HG03097 (cell line): Measurements from ENCODE around the gene FOXP2.
"Not testable (repeated sequence)": the region's sequence is repeated elsewhere in the genome, so short reads cannot be mapped to it uniquely, and the experiment has no call there.

Experiments
- ATAC-seq: cut with Tn5 transposase; IDR thresholded peaks from one replicate; pipeline ENCODE4 v1.9.1; 2021; ENCODE audit not compliant: unreplicated experiment, low FRiP score

FOXP2 gene

DNA sequence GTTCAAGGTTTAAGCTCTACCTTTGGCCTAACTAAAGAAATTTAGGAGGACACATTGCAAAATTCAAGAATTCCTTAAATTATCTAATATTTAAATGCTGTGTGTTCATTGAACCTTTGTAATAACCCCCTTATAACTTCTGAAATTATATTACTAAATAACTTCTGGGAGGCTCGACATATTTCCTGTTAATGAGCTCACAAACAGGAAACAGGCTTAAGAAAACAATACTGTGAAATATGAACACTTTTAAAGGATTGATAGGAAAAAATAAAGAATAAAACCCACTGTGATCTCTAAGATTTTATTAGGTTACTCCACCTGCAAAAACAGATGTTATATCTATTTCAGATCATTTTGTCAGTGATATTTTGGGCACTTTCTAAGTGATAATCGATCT is 74.1 kb downstream of the FOXP2 start:
- ATAC-seq: no peak

DNA sequence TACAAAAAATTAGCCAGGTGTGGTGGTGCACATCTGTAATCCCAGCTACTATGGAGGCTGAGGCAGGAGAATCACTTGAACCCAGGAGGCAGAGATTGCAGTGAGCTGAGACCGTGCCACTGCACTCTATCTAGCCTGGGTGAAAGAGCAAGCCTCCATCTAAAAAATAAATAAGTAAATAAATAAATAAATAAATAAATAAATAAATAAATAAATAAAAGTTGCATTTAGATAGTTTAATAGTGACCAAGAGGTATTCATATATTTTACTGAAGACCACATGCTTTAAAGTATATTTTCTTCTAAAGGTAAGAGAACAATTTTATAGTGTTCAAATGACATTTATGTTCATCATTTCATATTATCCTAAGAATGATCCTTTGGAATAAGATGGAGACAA is 82.9 kb downstream of the FOXP2 start:
- not testable (repeated sequence) for ATAC-seq

DNA sequence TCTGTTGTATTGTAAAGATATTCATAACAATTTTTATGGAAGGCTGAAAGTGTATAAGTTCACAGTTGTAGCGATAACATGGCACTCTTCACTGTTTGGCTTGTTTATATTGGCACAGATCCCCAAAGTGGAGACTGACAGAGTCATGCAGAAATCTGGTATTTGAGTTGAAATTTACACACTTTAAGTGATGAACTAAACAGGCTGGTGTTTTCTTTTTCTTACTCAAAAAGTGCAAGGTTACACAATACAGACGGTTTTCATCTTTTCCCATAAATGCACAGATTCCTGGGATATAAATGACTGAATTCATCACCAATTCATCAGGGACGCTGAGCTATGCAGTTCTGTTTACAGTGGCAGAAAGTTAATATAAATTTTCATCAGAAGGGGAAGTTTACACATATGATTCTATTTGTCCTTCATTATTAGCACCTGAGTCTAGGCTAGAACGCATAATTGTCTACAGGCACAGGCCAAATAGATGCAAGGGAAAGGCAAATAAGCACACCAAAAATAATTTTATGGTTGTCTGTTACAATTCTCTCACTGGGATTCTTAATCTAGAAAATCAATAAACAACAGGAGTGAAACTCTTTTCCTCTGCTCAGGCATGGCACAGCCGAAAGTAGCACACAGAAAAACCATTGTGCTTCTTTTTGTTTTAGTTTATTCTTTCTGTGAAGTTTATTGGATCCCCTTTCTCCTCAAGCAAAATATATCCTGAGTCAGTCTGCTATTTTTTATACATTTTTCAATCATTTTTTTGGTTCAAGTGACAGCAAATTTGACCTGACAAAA is 88.0 kb downstream of the FOXP2 start:
- no peak for ATAC-seq

DNA sequence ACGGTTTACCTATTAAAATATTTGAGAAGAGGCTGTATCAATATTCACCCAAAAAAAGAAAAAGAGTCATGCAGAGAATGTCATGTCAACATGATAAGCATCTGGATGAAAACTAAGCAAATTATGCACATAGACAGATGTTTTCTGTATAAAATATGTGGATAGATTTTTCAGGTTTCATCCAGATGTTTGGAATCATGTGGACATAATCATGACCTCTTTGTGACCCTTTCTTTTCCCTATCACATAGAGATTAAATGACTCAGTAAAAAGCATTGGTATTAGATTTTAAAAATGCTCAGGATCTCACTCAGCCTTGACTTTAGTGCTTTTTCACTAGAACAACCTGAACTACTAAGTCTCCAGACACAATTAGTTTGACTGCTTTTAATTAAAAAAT is 90.0 kb downstream of the FOXP2 start:
- ATAC-seq: no peak

DNA sequence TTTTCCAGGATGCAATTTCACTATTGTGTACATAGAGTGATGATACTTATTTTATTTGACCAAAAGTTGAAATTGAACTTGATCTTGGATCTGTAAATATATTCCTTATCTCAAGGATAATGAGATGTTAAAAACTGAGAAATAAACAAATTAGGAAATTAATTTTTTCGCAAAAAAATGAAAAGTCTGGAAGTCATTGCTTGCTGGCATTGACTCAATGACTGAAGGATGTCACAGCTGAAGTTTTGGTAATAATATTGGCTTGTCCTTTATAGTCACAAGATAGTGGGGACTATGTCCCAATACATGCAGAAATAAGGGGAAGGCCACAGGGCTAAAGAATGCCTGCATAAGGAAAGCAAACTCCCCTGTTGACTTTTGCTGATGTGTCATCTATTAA is 92.8 kb downstream of the FOXP2 start:
- no peak for ATAC-seq

DNA sequence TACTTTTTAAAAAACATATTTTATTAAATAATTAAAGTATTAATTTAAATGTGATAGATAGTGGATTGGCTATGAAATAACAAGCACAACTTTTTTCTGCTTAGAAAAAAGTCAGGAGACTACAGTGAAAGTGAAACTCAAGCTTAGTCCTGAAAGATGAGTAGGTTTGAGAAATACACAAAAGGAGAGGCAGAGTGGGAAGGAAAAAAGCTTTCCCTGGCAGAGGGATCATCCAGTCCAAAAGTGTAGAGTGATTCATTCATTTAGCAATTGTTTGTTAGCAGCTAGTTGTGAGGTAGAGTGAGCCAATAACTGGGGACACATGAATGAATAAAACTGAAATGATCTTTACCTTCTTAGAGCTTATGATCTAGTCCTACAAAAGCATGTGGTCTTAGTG is 93.5 kb downstream of the FOXP2 start:
- ATAC-seq: no peak

DNA sequence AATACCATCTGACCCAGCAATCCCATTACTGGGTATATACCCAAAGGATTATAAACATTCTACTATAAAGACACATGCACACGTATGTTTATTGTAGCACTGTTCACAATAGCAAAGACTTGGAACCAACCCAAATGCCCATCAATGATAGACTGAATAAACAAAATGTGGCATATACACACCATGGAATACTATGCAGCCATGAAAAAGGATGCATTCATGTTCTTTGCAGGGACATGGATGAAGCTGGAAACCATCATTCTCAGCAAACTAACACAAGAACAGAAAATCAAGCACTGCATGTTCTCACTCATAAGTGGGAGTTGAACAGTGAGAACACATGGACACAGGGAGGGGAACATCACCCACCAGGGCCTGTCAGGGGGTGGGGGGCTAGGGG is 96.2 kb downstream of the FOXP2 start:
- not testable (repeated sequence) for ATAC-seq

DNA sequence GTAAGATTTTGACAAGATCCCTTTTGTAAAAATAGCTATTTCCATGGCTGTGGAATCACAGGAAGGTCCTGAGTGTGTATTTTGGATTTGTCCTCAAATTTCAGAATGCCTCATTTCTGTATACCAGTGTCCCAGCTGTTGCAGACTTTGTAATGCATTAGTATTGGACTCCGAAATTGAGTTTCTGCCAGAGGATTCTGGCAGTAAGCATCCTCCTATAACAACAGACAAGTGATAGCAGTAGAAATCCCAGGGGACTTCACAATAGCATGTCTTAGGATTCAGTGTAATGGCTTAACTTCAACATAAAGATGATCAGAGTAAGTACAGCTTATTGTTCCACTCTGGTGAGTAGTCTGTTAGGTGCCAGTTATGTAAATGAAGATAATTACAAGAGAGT is 104.6 kb downstream of the FOXP2 start:
- ATAC-seq: no peak

DNA sequence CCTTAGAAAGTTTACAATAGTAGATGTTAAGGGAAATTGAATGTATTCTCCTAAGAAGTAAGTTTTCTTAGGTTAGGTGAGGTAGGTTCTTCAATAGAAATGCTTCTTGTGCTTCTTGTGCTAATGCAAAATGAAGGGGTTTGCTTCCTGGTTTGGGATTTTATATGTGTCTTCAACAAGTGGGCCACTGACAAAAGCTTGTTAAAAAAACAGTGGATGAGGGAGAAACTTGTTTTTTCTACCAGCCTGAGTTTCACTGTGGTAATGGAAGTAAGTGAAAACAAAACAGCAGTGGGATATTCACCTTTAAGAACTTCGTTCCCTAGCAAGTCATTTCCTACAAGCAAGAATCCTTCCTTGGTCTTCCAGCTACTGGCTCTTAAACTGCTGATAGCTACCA is 107.5 kb downstream of the FOXP2 start:
- ATAC-seq: no peak

DNA sequence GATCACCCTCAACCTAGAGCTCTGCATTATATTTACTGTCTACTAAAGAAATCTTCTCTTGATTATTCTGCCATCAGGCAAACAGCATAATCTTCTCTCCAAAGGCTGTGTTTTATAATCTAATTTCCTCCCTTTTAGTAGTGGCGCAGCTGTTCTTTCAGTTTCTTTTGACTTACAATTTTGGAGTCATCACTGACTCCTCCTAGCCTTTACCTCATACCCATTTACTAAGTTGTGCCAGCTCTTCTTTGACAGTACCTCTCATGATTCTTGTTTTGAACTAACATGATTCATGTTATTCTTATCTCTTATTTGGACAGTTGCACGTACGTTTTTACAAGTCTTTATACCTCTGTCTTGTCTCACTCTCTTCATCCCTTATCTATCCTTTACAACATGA is 113.0 kb downstream of the FOXP2 start:
- no peak for ATAC-seq

DNA sequence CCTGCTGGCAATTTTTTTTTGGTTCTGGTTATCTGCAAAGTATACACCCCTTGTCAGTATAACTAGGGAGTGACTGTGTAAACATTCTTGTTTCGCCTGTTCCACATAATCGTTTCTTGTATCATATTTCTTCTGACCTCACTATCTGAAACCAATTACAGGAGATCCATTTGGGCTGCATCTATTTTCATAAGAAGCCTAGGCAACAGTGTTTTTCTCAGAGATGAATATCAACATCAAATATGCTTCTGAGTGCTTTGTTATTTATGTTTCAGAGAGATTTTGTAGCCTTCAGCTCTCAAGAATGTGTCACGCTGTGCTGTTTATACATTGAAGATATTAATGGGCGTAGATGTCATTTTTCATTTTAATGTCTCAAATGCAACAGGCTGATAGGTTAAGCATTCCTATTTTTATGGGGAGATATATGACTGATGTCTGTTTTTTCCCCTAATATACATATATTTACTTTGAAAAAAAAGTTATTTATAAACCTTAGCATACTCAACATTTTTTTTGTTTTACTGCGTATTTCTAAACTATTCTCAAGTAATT is 115.5 kb downstream of the FOXP2 start:
- no peak for ATAC-seq

DNA sequence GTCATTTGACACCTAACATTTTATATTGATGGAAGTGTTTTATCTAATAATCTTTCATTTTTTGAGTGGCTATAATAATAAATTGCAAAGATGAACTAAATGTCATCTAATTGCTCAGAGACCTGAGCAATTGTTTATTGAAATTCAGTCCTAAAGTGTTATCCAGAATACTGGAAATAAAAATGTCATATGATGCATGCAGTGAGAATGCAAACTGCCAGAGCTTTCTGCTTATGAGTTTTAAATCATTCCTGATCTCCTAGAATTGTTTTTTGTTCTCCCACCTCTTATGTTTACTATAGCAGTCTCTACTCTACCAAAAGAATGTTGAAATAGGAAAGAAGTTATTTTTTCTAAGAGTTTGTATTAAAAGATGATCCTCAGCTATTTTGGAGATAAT is 116.7 kb downstream of the FOXP2 start:
- ATAC-seq: no peak

DNA sequence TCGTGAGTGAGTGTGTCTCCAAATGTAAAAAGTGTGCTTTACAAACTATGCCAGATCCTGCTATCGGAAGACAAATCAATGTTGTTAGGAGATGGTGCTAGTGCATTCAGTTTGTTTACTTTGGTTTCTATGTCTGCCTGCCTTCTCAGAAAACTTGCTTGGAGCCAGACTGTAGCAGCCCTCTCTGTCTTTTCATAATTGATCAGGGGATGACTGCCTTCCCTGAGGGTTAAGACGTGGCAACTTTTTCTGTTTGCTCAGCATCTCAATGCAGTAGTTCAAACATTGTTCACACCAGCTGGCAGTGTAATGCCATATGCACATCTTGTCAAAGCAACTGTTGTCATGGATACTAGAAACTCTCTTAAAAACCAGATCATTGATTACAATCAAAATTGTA is 118.5 kb downstream of the FOXP2 start:
- no peak for ATAC-seq

DNA sequence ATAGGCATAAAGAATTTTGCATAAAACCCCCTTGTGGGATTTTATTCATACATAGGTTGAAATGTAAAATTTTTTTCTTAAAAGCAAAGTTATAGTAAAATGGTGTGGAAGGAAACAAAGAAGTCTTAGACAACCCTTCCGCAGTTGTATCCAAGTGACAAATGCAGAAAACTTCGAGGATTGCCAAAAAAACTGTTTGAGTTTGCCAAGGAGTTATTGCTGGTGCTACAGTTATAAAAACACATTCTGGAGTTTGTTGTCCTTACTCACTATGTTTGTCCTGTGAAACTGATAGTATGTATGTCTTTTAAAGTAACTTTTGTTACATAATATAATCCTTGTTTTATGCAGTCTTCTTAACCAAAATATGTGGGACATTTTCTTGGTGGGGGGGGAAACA is 120.3 kb downstream of the FOXP2 start:
- no peak for ATAC-seq

DNA sequence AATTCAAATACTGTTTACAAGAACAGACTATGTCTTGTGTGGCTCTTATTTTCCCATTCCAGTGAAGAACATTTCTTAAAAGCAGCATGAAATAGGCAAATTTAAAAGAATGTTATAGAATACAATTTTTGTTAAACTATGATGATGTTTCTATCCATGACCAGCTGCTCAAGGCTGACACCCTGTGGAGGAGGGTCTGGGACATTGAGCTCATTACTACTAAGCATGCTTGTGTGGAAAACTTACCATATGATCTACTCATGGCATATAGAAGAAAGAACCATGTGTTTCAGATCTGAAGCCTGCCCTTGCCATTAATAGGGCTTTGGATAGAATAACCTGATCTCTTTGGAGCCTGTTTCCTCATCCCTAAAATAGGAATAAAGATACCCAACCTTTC is 125.0 kb downstream of the FOXP2 start:
- no peak for ATAC-seq

DNA sequence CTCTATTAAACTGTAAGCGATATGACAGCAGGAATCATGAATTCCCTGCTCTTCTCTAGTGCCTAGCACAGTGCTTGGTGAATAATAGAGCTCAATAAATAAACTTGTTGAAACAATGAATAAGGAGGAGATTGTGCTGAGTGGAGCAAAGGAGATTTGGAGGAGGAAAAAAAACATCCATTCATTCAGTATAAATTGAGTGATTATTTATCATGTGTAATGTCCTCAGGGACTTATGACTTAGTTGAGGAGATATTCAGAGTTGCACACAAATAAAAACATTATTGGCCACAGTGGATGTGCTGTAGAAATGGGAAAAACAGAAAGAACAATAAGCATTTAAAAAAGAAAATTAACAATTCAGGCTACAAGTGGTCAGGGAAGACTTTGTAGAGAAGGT is 125.7 kb downstream of the FOXP2 start:
- no peak for ATAC-seq

DNA sequence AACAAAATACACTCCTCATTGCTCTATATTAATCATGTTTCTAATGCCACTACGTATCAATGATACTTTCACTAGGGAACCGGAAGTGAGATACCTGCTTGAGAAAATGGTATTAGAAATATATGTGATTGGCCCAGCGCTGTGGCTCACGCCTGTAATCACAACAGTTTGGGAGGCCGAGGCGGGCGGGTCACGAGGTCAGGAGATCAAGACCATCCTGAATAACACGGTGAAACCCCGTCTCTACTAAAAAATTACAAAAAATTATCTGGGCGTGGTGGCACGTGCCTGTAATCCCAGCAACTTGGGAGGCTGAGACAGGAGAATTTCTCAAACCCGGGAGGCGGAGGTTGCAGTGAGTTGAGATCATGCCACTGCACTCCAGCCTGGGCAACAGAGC is 132.7 kb downstream of the FOXP2 start:
- ATAC-seq: not testable (repeated sequence)

DNA sequence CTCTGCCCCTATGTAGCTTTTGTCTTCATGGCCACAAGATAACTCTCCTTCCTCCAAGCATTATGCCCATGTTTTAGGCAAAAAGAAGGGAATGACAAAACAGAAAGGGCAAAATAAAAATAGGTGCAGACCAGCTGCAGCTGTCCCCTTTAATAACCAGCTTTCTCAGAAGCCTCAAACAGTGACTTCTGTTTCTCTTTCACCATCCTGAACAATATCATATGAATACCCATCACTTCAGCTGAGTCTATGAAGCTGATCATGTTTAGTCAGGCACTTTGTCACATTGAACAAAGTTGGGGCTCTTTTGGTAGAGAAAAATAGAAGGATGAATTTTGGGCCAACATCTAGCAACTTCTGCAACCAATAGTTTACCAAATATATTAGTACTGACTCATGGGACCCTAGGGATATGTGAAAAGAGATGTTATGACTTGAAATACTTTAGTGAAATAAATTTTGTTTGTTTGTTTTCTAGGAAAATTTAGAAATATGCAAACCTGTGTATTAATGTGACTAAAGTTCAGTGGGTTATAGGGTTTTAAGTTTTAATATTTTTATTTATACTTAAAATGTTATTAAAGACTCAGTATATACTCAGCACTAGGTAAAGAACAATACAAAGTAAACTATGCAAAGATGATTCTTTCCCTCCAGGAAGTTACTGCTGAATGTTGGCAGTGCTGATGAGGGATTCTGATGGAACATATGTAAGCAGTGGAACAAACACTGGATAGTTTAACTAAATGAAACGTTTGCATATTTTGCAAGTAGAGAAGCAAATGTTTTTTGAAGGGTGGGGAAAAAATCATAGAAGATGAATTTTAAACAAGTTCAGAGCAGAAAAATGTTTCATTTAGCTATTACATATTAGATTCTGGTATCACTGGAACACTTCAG is 133.7 kb downstream of the FOXP2 start:
- no peak for ATAC-seq

DNA sequence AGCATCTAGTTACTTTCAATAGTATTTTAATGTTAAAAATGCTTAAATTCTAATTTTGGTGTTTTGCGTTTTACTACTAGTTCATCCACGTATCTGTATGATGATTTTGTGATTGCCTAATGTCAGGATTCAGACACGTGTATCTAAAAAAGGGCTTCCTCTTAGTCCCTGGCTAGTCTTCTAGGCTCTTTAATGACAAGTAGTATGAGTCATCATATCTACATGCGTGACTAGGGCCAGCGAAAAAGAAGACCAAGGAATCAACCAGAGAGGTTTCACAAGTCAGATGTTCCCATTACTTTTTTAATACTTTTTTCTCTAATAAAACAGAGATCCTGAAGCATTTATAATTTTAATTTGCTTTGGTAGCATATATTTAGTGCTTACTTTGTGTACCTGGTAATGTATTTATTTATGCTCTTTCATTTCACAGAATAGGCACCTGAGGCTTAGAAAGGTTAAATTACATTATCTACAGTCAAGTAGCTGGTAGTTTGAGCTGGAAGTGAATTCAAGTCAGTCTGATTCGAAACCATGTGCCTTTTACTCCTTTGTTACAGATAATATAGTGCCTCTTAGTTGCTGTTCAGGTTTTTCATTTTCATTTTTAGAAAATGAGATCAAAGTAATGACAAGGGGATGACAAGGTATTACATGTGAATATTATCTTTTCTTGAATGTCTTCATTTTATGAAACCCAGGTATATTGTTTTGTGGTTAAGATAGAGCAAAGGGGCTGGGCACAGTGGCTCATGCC is 140.3 kb downstream of the FOXP2 start:
- peak; percentile 78 for ATAC-seq

DNA sequence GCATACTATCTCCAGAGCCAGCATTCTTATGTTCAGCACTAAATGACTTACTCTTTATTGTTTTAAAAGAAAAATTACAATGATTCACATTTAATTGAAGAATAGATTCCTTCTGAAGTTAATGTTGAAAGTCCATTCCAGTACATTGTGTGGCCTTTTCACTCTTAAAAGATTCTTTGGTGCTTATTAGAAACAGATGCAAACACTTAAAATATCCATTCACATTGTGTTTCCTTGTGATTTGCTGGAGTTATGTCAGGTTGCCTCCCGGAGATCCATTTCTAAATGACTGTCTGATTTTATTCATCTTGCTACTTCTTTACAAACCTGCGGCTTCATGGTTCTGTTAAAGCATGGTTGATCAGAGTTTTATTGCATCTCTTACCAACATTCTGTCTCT is 152.8 kb downstream of the FOXP2 start:
- no peak for ATAC-seq

DNA sequence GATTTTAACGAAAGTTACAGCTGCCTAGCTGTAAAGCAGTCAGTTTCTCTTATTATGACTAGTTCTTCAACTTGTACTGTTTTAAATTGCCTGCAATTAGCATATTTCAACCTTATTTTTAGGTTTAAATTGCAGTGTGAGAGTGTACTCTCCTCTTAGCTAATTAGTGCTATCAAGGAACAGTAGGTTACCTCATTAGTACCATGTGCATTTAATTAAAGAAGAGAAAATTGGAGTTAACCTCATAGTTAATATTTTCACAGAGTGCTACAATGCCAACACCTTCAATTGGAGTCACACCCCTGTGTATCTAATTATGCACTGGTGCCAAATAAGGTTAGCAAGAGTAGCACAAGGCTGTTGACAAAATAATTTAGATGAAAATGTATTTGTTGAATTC is 154.6 kb downstream of the FOXP2 start:
- no peak for ATAC-seq
